WTC11 (cell line): ENCODE data around the gene FRK. TPM values are rescaled to one million over a fixed set of nuclear protein-coding genes. Genes with fewer than 3 reads are reported as not detected.

Experiments used
- ATAC-seq: fragments of 200-7000 bp; cut with Tn5 transposase; 2 replicates; pipeline ENCODE4 v1.10.0; 2021; ENCODE audit warnings: mild to moderate bottlenecking, moderate library complexity
- CTCF ChIA-PET: fragments of 300-600 bp; sonication (Branson Sonifier 250); formaldehyde crosslinking; loops from one replicate; lab custom pipeline; 2021; ENCODE audit warnings: antibody characterized with exemption; lab: Charles Lee
- POLR2A ChIA-PET: fragments of 350-600 bp; sonication (Branson Sonifier 250); formaldehyde crosslinking; loops from one replicate; lab custom pipeline; 2021; ENCODE audit warnings: antibody characterized with exemption; lab: Charles Lee
- DNase-seq: peaks from one replicate; pipeline ENCODE4 v3.0.0; 2021; ENCODE audit warnings: low spot score
- H3K27ac Mint-ChIP-seq: 2 replicates; pipeline ENCODE4 v1.8.0; 2021; ENCODE audit warnings: mixed read lengths
- H3K27me3 Mint-ChIP-seq: 2 replicates; pipeline ENCODE4 v1.8.0; 2021; ENCODE audit warnings: low read depth, mild to moderate bottlenecking, moderate library complexity, mixed read lengths
- H3K36me3 Mint-ChIP-seq: 2 replicates; pipeline ENCODE4 v1.8.0; 2021; ENCODE audit warnings: mixed read lengths
- H3K4me1 Mint-ChIP-seq: 2 replicates; pipeline ENCODE4 v1.8.0; 2022; ENCODE audit warnings: mixed read lengths
- H3K4me3 Mint-ChIP-seq: 2 replicates; pipeline ENCODE4 v1.8.0; 2021; ENCODE audit warnings: mild to moderate bottlenecking, moderate library complexity, mixed read lengths
- H3K9me3 Mint-ChIP-seq: 2 replicates; pipeline ENCODE4 v1.8.0; 2021; ENCODE audit warnings: mixed read lengths
- ARID4B ChIP-seq: sonication (generic); formaldehyde crosslinking; IDR thresholded peaks from 2 replicates; pipeline ENCODE4 v1.8.0; 2023; ENCODE audit warnings: missing genetic modification reagents, mild to moderate bottlenecking, borderline replicate concordance
- ATF2 ChIP-seq: sonication (generic); formaldehyde crosslinking; IDR thresholded peaks from 2 replicates; pipeline ENCODE4 v1.8.1; 2022; ENCODE audit warnings: low read depth, missing genetic modification reagents, borderline replicate concordance
- CDX4 ChIP-seq: fragments of 250-450 bp; sonication (Bioruptor Pico); IDR thresholded peaks from 2 replicates; pipeline ENCODE4 v1.9.0; 2021; ENCODE audit warnings: moderate library complexity, mild to moderate bottlenecking, inconsistent platforms, borderline replicate concordance
- CTCF ChIP-seq: fragments of 200-600 bp; IDR thresholded peaks from 2 replicates; pipeline ENCODE4 v1.8.0; 2022; ENCODE audit warnings: antibody characterized with exemption
- E2F1 ChIP-seq: sonication (generic); formaldehyde crosslinking; IDR thresholded peaks from 2 replicates; pipeline ENCODE4 v1.8.0; 2022; ENCODE audit warnings: mild to moderate bottlenecking, missing genetic modification reagents
- E2F4 ChIP-seq: sonication (generic); formaldehyde crosslinking; IDR thresholded peaks from 2 replicates; pipeline ENCODE4 v1.8.1; 2022; ENCODE audit warnings: low read depth, mild to moderate bottlenecking, moderate library complexity, missing genetic modification reagents, borderline replicate concordance
- ETV6 ChIP-seq: sonication (generic); formaldehyde crosslinking; IDR thresholded peaks from 2 replicates; pipeline ENCODE4 v1.8.1; 2022; ENCODE audit warnings: mild to moderate bottlenecking, missing genetic modification reagents
- FOXK1 ChIP-seq: sonication (generic); formaldehyde crosslinking; IDR thresholded peaks from 2 replicates; pipeline ENCODE4 v1.8.0; 2022; ENCODE audit warnings: mild to moderate bottlenecking, moderate library complexity, missing genetic modification reagents
- GABPB1 ChIP-seq: sonication (generic); formaldehyde crosslinking; IDR thresholded peaks from 2 replicates; pipeline ENCODE4 v1.8.1; 2023; ENCODE audit warnings: mild to moderate bottlenecking, missing genetic modification reagents
- MXD4 ChIP-seq: fragments of 250-450 bp; sonication (Bioruptor Pico); IDR thresholded peaks from 2 replicates; pipeline ENCODE4 v1.8.0; 2021; ENCODE audit warnings: mild to moderate bottlenecking, moderate library complexity, borderline replicate concordance
- MYBL2 ChIP-seq: sonication (generic); formaldehyde crosslinking; IDR thresholded peaks from 2 replicates; pipeline ENCODE4 v1.8.1; 2023; ENCODE audit warnings: mild to moderate bottlenecking, moderate library complexity, missing genetic modification reagents
- NR2C2 ChIP-seq: sonication (generic); formaldehyde crosslinking; IDR thresholded peaks from 2 replicates; pipeline ENCODE4 v1.8.0; 2022; ENCODE audit warnings: mild to moderate bottlenecking, missing genetic modification reagents
- PREB ChIP-seq: sonication (generic); formaldehyde crosslinking; IDR thresholded peaks from 2 replicates; pipeline ENCODE4 v1.8.1; 2022; ENCODE audit warnings: mild to moderate bottlenecking, missing genetic modification reagents, moderate library complexity, borderline replicate concordance
- PRRX2 ChIP-seq: fragments of 250-450 bp; sonication (Bioruptor Pico); IDR thresholded peaks from 2 replicates; pipeline ENCODE4 v1.8.0; 2021; ENCODE audit warnings: mild to moderate bottlenecking
- RORB ChIP-seq: fragments of 250-450 bp; sonication (Bioruptor Pico); IDR thresholded peaks from 2 replicates; pipeline ENCODE4 v1.9.0; 2021; ENCODE audit warnings: mild to moderate bottlenecking
- TP53 ChIP-seq: sonication (generic); formaldehyde crosslinking; IDR thresholded peaks from 2 replicates; pipeline ENCODE4 v1.8.1; 2023; ENCODE audit warnings: mild to moderate bottlenecking, missing genetic modification reagents
- ZMAT4 ChIP-seq: fragments of 250-450 bp; sonication (Bioruptor Pico); IDR thresholded peaks from 2 replicates; pipeline ENCODE4 v1.9.0; 2021; ENCODE audit warnings: mild to moderate bottlenecking
- ZNF121 ChIP-seq: sonication (generic); formaldehyde crosslinking; IDR thresholded peaks from 2 replicates; pipeline ENCODE4 v1.8.0; 2023; ENCODE audit warnings: missing genetic modification reagents
- ZNF138 ChIP-seq: sonication (generic); formaldehyde crosslinking; conservative IDR thresholded peaks from 2 replicates; pipeline ENCODE4 v1.8.1; 2022; ENCODE audit warnings: mild to moderate bottlenecking, moderate library complexity, missing genetic modification reagents
- ZNF281 ChIP-seq: sonication (generic); formaldehyde crosslinking; IDR thresholded peaks from 2 replicates; pipeline ENCODE4 v1.8.0; 2023; ENCODE audit warnings: mild to moderate bottlenecking, missing genetic modification reagents
- ZNF317 ChIP-seq: sonication (generic); formaldehyde crosslinking; IDR thresholded peaks from 2 replicates; pipeline ENCODE4 v1.8.1; 2023; ENCODE audit warnings: low read depth, mild to moderate bottlenecking, moderate library complexity, missing genetic modification reagents, borderline replicate concordance
- total RNA-seq: library from RNA; stranded (reverse); gene quantifications from 3 replicates; pipeline ENCODE4 v1.2.3, GENCODE V29; 2021

The FRK gene
- total RNA-seq, 1 experiment from 2014 or later: 0.13 TPM

GRCh38 chr6:116084284-116084683 lies 23.6 kb upstream of the FRK start:
- no peak for TF ChIP-seq ZNF281 (CRISPR knock-in tag)
- TF ChIP-seq ZNF317: no peak
- no peak for TF ChIP-seq MXD4
- no peak for TF ChIP-seq NR2C2 (CRISPR knock-in tag)
- TF ChIP-seq ARID4B: no peak
- TF ChIP-seq PRRX2 (CRISPR knock-in tag): no peak
- TF ChIP-seq RORB (CRISPR knock-in tag): no peak
- no peak for TF ChIP-seq MYBL2 (CRISPR knock-in tag)
- TF ChIP-seq TP53 (CRISPR knock-in tag): no peak
- TF ChIP-seq PREB (CRISPR knock-in tag): no peak
- no peak for TF ChIP-seq GABPB1 (CRISPR knock-in tag)
- no peak for TF ChIP-seq CTCF
- no peak for TF ChIP-seq ATF2 (CRISPR knock-in tag)
- no peak for TF ChIP-seq ETV6 (CRISPR knock-in tag)
- ChIA-PET CTCF (no interaction called here), POLR2A (no interaction called here)
- peaks cover 2% of the 10 kb centered on the region; the same call in 1 of the 2 replicates for H3K9me3 Mint-ChIP-seq
- H3K27ac Mint-ChIP-seq: no peak overlapping the region
- DNase-seq (no peak), ATAC-seq (no peak)
- no peaks in the 10 kb centered on the region for H3K4me1 Mint-ChIP-seq
- no peaks in the 10 kb centered on the region; the same call in 1 of the 2 replicates for H3K27me3 Mint-ChIP-seq
- H3K36me3 Mint-ChIP-seq: no peaks in the 10 kb centered on the region
- H3K4me3 Mint-ChIP-seq: no peak overlapping the region

GRCh38 chr6:116083052-116083451 lies 22.4 kb upstream of the FRK start:
- DNase-seq: no peak
- ChIA-PET CTCF (no interaction called here), POLR2A (no interaction called here)
- H3K4me3 Mint-ChIP-seq: no peak overlapping the region
- no peak overlapping the region for H3K27ac Mint-ChIP-seq
- H3K4me1 Mint-ChIP-seq: no peaks in the 10 kb centered on the region
- H3K36me3 Mint-ChIP-seq: no peaks in the 10 kb centered on the region
- H3K27me3 Mint-ChIP-seq: no peaks in the 10 kb centered on the region; the same call in 1 of the 2 replicates
- no peaks in the 10 kb centered on the region for H3K9me3 Mint-ChIP-seq
- ATAC-seq: no peak
- no peak for TF ChIP-seq E2F1 (CRISPR knock-in tag)
- TF ChIP-seq E2F4 (CRISPR knock-in tag): no peak
- no peak for TF ChIP-seq ZNF138 (CRISPR knock-in tag)
- no peak for TF ChIP-seq ZMAT4 (CRISPR knock-in tag)
- TF ChIP-seq CDX4 (CRISPR knock-in tag): no peak
- no peak for TF ChIP-seq TP53 (CRISPR knock-in tag)
- TF ChIP-seq ZNF121 (CRISPR knock-in tag): no peak
- TF ChIP-seq FOXK1 (CRISPR knock-in tag): no peak
